Mesodermal cell (in vitro differentiated cells): ENCODE results near the gene SRPRB.

Experiments
- H3K27ac ChIP-seq: 2 replicates; pipeline ENCODE4 v1.7.0; 2013; ENCODE audit warnings: mild to moderate bottlenecking, low read depth, low read length, moderate library complexity; ENCODE audit not compliant: severe bottlenecking
- H3K36me3 ChIP-seq: 2 replicates; pipeline ENCODE4 v1.7.1; 2013; ENCODE audit warnings: mild to moderate bottlenecking, low read length, moderate library complexity; ENCODE audit not compliant: control insufficient read depth, insufficient read depth
- H3K4me1 ChIP-seq: one replicate; pipeline ENCODE4 v1.7.1; 2013; ENCODE audit warnings: mild to moderate bottlenecking, low read length; ENCODE audit not compliant: insufficient read depth, control insufficient read depth, poor library complexity, severe bottlenecking
- H3K4me3 ChIP-seq: 2 replicates; pipeline ENCODE4 v1.7.0; 2013; ENCODE audit warnings: low read length, control low read depth, mild to moderate bottlenecking; ENCODE audit not compliant: insufficient read depth, poor library complexity, severe bottlenecking; ENCODE audit errors: extremely low read depth
- H3K9me3 ChIP-seq: 2 replicates; pipeline ENCODE4 v1.7.1; 2013; ENCODE audit warnings: mild to moderate bottlenecking, low read length, moderate library complexity; ENCODE audit not compliant: control insufficient read depth
- WGBS, 2 experiments: methylation state at CpG; one replicate each; pipeline ENCODE4 v1.1.5; 2013; ENCODE audit warnings: missing lambda C conversion rate in 2 of 2; ENCODE audit not compliant: insufficient coverage in 2 of 2; 5-methylcytosine and 5-hydroxymethylcytosine counted together

The SRPRB gene

DNA sequence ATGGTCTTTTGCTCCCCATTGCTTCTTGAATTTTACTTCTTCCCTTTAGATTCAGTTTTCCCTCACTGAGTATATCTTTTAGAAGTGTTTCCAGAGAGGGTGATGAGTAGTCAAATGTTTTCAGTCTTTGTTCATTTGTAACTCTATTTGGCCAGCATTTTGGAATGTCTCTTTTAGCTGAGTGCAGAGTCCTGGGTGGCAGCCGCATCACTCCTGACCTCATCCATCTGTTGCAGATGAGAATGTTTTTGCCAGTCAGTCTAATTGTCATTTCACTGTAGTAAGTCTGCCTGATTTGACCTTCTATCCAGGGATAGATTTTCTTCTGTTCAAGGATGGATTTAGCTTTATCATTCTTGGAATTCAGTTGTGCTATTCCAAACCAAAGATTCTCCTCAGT is 7.3 kb downstream of the SRPRB start:
- WGBS, 2 experiments: 100% methylated on average over 1 of the region's 1 CpG; no CpG with 5 or more reads in 1 of the 2 experiments
- Histone ChIP-seq H3K9me3 (no peaks in the 10 kb centered on the region), H3K36me3 (peaks cover 78% of the 10 kb centered on the region), H3K27ac (no peak overlapping the region), H3K4me1 (no peaks in the 10 kb centered on the region), H3K4me3 (no peak overlapping the region)

DNA sequence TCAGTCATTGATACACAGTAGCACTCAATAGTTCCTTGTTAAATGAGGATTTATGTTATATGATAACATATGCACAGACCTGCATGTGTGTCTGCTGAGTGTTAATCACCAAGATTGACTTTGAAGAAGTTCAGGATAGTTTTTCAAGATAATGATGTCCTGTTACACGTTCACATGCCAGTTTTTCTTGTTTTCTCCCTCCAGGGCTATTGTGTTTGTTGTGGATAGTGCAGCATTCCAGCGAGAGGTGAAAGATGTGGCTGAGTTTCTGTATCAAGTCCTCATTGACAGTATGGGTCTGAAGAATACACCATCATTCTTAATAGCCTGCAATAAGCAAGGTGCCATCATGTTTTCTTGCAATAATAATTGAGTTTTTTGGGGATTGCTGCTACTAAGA is 9.8 kb downstream of the SRPRB start:
- peaks cover 75% of the 10 kb centered on the region for H3K36me3 ChIP-seq
- H3K27ac ChIP-seq: no peak overlapping the region
- no peaks in the 10 kb centered on the region for H3K4me1 ChIP-seq
- no peaks in the 10 kb centered on the region for H3K9me3 ChIP-seq
- no peak overlapping the region for H3K4me3 ChIP-seq
- 100% methylated on average over 1 of the region's 2 CpGs; no CpG with 5 or more reads in 1 of the 2 experiments for WGBS, 2 experiments

DNA sequence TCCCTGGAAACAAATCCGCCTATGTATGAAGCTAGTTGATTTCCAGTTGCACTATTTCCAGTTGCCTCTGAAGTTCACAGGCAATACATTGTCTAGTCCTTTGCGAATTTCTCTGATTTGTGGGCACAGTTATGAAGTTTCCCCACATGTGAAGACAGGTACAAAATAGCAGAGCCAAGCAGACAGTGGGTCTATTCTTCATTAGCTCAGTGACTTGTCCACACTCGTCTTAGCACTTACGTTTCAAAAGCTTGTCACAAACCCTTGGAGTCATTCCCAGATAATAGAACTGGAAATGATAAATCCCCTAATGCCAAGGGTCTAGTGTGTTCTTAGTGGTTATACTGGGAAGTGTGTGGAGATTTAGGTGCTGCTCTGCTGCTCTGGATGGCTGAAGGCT is 14.5 kb downstream of the SRPRB start:
- no peak overlapping the region for H3K4me3 ChIP-seq
- no peak overlapping the region for H3K27ac ChIP-seq
- H3K9me3 ChIP-seq: no peaks in the 10 kb centered on the region
- peaks cover 78% of the 10 kb centered on the region for H3K36me3 ChIP-seq
- no peaks in the 10 kb centered on the region for H3K4me1 ChIP-seq
- WGBS, 2 experiments: 90 to 93% methylated on average over 2 to 3 of the region's 4 CpGs

DNA sequence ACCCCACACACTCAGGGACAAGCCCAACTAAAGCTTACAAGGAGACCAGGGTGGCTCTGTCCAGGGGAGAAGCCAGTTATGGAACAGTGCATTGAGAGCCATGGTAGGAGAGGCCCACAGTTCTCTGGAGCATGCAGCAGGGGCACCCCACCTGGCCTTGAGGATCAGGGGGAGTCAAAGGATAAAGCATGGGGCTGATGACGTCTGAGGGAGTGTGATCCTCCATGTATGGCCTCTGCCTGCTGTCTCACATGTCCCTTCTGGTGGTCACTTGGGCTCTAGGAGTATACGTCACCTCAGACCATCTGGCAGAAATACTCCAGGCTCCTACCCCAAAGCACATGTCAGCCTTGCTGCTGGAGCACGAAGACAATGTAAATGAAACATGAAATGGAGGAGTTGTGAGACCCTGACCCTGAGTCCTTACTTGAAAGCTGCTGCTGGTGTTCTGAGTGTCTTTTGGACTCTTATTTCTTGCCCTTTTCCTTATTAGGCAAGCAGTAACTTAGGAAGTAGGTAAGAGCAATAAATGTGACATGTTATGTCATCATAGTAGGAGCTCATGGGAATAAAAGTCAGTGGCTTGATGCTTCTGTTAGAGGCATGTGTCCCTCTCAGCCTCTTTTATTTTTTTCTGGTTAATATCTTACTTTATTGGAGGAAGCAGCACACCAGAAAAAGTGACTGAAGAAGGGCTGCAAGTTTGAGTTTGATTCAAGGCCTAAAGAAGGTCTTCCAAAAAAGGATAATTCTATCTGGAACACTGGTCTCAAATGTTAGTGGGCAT is 15.5 kb downstream of the SRPRB start:
- H3K4me1 ChIP-seq: no peaks in the 10 kb centered on the region
- 93 to 96% methylated on average over 2 of the region's 3 CpGs for WGBS, 2 experiments
- H3K9me3 ChIP-seq: no peaks in the 10 kb centered on the region
- peaks cover 70% of the 10 kb centered on the region for H3K36me3 ChIP-seq
- no peak overlapping the region for H3K4me3 ChIP-seq
- H3K27ac ChIP-seq: no peak overlapping the region

DNA sequence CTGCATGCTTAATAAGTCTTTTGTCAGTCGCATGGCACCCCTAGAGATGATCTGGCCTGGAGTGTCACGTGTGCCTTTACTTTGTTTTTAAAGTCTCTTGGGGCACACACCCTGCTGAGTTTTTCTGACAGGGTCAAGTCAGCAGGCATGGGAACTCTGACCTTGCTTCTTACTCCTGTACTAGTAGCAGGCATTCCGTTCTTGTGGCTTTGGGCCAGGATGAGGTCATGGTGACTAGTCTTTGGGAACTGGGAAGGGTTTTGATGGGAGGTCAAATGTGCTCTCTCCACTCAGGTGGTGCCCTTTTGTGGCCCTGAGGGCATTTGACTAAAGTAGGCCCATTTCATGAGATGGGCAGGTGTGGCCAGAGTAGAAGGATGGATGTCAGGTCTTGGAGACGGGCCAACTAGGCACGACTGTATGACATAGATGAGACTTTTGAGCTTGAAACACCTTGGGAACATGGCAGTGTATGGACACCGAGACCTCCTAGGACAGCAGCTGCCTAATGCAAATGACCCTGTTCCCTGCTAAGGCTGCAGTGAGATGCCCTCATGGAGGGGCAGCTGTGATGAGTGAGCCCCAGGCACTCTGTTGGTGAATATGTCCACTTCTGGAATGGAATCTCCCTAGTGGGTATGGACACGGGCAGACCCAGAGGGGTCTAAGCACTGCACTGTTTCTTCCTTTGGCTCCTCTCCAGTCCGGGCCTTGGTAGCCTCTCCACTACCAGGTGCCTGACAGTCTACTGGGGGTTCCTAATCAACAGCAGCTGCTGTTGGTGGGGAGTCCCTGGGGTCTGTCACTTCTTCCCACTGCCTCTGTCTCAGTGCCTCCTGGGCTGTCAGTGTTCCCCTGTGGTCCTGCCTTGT is 16.4 kb downstream of the SRPRB start:
- H3K36me3 ChIP-seq: peaks cover 61% of the 10 kb centered on the region
- no peak overlapping the region for H3K27ac ChIP-seq
- no peak overlapping the region for H3K4me3 ChIP-seq
- H3K4me1 ChIP-seq: no peaks in the 10 kb centered on the region
- H3K9me3 ChIP-seq: no peaks in the 10 kb centered on the region
- WGBS, 2 experiments: 85 to 89% methylated on average over 6 to 8 of the region's 8 CpGs

DNA sequence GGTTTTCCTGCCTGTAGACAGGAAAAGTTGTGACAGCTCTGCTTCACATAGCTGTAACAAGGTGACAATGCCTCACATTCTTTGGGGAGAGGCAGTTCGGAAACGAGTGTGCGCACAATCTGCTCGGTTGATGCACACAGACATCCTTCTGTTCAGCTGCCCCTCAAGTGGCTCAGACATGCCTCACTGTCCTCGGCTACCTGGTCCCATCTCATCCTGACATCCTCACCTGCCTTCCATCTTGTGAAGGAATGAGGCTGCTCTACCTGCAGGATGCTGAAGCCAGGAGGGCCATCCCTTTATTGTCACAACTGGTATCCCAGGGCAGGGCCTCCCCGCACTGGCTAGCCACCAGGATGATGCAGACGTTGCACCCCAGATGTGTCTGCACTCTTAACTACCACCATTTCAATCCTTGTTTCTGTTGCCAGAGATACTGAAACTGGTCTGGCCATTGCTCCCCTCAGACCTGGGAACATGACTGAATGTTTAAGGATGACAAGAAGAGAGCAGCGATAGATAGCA is 19.4 kb downstream of the SRPRB start:
- 89 to 93% methylated on average over 8 of the region's 8 CpGs for WGBS, 2 experiments
- H3K9me3 ChIP-seq: no peaks in the 10 kb centered on the region
- H3K27ac ChIP-seq: no peak overlapping the region
- H3K4me1 ChIP-seq: no peaks in the 10 kb centered on the region
- H3K4me3 ChIP-seq: no peak overlapping the region
- peaks cover 39% of the 10 kb centered on the region for H3K36me3 ChIP-seq

DNA sequence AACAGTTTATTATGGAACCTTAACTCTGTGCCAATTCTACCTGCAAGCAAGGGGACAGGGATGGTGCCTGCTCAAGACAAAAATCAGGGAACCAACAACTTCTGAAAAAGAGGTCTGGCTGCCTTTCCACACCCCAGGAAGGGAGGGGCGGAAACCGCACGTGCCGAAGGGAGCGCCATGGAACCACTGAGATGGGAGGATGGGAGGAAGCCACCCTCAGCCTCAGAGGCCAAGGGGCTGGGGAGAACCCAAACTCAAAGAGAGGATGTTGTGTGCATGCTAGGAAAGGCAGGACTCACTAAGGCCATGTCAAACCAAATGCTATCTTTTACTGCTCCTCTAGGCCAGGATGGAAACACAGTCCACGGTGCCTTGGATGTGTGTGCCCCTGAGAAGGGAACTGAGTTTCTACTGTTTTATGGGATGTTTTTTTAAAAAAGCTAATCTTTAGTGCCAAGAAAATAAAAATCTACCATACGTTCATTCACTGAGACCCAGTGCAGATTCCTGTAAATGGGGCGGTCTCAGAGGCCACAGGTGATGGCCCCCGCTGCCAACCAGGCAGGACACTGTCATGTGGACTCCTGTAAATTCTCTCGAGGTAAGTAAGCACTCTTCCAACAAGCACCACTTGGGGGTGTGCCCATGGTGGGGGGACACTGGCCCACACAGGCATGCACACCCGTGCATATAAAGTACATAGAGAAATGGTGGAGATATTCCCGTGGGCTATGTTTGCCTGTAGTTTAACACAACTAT is 20.5 kb downstream of the SRPRB start:
- H3K27ac ChIP-seq: no peak overlapping the region
- WGBS, 2 experiments: 96 to 100% methylated on average over 8 to 9 of the region's 12 CpGs
- H3K4me3 ChIP-seq: no peak overlapping the region
- H3K9me3 ChIP-seq: no peaks in the 10 kb centered on the region
- H3K4me1 ChIP-seq: no peaks in the 10 kb centered on the region
- H3K36me3 ChIP-seq: peaks cover 28% of the 10 kb centered on the region

DNA sequence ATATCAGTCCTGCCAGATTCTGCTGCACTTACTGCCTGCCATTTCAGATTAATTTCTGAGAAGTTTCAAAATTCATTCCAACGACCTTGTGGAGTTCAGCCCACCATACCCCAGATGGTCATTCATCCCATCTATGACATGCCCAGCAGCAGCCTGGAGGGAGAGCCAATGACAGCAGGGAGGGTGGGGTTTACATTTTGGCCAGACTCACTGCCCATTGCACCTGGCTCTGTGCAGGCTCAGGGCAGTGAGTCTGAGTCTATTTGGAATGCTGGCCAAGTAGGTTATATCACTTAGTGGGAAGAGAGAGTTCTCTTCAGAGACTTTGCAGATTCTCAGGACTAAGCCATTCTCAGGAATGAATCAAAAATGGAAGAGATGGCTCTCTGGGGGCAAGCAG is 21.5 kb downstream of the SRPRB start:
- no peaks in the 10 kb centered on the region for H3K9me3 ChIP-seq
- no peak overlapping the region for H3K27ac ChIP-seq
- H3K4me1 ChIP-seq: no peaks in the 10 kb centered on the region
- no CpG with 5 or more reads among the region's 1 CpG for WGBS, 2 experiments
- peaks cover 18% of the 10 kb centered on the region for H3K36me3 ChIP-seq
- no peak overlapping the region for H3K4me3 ChIP-seq

DNA sequence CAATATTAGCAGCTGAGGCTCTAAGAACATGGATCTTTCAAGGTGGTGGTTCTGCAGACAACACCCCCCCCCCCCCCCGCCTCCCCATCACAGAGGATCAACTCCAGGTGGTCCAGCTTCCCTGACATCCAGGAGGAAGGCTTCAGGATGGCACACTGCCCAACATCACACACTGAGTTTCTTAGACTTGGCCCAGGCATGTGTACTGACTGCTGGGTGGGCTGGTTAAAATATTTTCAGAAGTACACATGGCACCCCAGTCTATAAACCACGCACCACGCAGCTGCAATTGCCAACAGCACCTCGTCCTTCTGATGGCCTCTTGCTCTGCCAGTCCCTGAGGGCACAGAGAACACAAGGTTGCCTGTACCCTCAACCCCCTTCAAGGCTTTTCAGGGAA is 22.1 kb downstream of the SRPRB start:
- H3K27ac ChIP-seq: no peak overlapping the region
- no peak overlapping the region for H3K4me3 ChIP-seq
- 100% methylated on average over 3 of the region's 4 CpGs; no CpG with 5 or more reads in 1 of the 2 experiments for WGBS, 2 experiments
- no peaks in the 10 kb centered on the region for H3K9me3 ChIP-seq
- no peaks in the 10 kb centered on the region for H3K4me1 ChIP-seq
- H3K36me3 ChIP-seq: peaks cover 13% of the 10 kb centered on the region

DNA sequence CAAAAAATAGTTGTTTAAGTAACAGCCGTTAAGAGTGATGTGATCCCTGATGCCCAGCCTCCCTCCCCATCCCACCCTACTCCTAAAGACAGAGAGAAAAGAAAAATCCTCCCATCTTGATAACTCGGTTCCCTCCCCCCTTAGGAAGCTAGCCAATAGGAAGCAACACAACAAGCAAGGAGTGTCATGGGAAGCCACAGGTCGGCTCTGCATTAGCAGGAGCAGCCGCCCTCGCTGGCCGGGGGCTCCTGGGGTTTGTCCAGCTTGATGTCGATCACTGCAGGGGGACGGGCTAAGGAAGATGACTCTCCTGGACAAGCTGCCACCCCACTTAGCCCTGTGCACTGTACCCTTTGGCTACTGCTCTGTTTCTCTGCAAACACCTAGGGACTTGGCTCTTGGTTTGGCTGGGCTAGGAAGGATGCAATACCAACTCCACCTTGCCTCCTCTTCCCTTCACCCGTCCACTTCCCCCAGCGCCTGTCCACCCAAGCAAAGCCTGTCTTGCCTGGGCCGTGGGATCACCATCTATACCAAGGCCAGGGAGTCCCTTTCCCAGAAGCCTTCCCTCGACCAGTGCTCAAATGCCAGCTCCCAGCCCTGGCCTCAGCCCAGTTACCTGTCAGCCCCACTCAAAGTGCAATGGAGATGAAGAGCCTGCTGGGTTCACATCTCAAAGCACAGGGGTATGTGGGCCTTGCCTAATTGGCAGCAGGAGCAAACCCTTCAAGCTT is 23.1 kb downstream of the SRPRB start:
- 82 to 88% methylated on average over 6 to 7 of the region's 12 CpGs for WGBS, 2 experiments
- Histone ChIP-seq H3K9me3 (no peaks in the 10 kb centered on the region), H3K36me3 (peaks cover 2% of the 10 kb centered on the region), H3K4me1 (no peaks in the 10 kb centered on the region), H3K27ac (no peak overlapping the region), H3K4me3 (no peak overlapping the region)
